HG03139 (cell line): ENCODE data around the gene HOGA1.
"Not testable (repeated sequence)": the region's sequence is repeated elsewhere in the genome, so short reads cannot be mapped to it uniquely, and the experiment has no call there.

Experiments used
- ATAC-seq: cut with Tn5 transposase; IDR thresholded peaks from one replicate; pipeline ENCODE4 v1.9.1; 2021; ENCODE audit not compliant: unreplicated experiment

HOGA1 gene

DNA sequence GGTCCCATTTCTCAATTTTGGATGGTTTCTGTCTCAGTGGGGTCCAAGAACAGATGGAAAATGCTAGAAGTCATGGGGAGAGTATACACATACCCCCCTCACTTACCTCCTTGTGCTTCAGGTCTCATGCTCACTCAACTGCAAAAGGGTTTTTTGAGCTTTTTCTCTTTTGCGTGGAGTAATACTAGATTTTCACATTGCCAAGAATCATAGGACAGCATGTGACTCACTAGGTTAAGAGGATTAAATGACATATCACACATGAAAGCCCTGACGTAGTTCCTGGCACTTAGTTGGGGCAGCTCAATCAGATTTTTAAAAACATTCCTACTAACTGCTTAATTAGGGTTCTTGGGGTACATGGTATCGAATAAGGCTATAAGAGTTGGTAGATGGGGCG is 60.7 kb downstream of the HOGA1 start:
- ATAC-seq = no peak

DNA sequence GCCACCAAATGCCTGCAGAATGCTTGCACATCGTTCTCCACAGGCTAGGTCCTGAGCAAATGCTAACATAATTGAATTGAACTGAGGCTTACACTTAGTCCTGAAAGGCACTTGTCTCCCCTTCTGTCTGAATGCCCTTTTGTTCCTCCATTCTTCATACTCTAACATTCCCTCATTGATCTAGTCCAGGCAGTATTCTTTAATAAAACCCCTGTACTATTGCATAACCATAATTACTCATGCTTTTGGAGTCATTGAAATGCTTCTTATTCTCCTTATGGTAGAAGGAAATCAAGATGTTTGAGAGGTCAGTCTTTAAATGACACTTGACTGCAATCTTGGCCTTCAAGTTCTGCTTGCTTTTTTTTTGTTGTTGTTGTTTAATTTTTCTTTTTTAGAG is 63.4 kb downstream of the HOGA1 start:
- no peak for ATAC-seq

DNA sequence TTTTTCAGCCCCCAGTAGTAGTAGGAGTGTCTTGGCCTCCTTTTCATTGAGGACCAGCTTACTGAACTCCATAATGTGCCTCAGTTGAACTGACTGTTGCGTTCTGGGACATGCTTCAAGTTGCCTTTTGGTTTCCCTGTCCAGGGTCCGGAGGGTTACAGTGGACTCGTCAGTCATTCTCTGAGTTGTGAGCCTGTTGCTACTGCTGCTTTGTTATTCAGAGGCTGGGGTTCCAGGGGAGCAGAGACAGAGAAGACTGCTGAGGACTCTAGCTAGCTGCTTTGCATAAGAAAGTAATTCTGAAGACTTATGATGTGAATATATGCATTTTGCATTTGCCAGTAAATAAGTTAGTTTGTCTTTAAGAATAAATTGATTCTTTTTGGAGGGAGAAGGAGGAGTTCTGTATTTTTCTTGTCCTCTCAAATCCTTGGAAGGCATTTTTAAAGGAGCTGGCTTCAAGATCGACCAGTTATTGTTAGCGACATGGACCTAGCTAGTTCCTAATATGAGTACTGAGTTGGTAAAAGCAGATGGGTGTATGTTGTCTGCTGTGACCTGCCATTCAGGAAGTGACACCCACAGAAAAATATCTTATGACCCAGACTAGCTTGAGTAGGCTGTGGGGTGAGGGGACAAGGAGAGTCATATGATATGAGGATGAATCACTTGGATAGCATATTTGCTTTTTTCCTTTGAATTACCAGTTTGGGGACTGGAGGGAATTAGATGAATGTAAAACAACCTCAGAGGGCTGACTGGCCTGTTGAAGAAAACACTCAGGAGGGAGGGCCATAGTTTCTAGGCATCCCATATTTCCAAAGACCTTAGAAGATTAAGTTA is 64.6 kb downstream of the HOGA1 start:
- peak; percentile 91 for ATAC-seq

DNA sequence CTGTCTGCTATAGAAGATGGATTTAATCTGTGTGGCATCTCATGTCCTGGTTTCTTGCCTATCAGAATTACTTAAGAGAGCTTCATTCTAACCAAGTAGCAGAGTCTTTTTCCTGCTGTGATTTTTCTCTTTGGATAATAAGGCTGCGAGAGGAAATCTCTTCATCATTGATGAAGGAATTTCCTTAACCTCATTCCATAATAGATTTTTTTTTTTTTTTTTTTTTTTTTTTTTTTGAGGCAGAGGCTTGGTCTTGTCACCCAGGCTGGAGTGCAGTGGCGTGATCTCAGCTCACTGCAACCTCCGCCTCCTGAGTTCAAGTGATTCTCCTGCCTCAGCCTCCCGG is 65.2 kb downstream of the HOGA1 start:
- not testable (repeated sequence) for ATAC-seq

DNA sequence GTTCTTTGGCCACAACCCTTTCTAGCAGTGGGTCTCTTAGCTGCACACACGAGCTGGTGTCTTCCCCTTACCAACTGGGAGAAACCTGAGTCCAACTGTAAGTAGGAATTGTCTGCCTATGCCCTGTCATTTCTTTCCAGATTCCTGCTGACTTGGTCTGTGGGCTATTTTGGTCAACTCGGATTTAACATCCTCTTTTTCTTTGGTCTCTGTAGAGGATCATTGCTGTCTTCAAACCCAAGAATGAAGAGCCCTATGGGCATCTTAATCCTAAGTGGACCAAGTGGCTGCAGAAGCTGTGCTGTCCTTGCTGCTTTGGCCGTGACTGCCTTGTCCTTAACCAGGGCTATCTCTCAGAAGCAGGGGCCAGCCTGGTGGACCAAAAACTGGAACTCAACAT is 66.5 kb downstream of the HOGA1 start:
- no peak for ATAC-seq

DNA sequence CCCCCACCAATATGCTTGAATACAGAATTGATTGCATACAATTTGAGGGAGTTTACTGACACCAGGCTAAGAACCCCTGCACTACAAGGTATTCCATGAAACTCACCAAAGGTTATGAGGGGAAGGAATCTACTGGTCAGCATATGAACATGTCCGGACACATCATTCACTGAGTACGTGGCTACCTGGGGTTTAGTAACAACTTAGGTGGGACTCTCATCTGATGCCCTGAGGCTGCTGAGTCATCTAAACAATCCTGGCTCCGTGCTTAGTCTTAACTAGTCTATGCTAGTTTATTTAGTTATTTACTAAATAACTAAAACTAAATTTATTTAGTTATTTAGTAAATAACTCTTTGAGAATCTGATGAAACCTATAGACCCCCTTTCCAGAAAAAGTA is 67.6 kb downstream of the HOGA1 start:
- no peak for ATAC-seq

DNA sequence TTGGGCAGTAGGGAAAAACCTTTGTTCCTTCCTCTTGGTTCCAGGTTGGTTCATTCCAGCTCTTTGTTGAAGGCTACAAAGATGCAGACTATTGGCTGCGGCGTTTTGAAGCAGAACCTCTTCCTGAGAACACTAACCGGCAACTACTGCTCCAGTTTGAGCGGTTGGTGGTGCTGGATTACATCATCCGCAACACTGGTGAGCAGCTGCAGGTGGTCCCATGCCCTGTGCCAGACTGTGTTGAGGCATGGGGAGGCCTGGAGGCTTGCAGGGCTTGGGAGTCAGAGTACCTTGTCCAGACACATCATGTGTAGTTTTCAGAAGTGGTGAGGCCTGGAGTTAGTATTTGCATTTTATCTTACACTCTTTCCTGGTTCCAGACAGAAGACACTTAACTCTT is 72.6 kb downstream of the HOGA1 start:
- no peak for ATAC-seq

DNA sequence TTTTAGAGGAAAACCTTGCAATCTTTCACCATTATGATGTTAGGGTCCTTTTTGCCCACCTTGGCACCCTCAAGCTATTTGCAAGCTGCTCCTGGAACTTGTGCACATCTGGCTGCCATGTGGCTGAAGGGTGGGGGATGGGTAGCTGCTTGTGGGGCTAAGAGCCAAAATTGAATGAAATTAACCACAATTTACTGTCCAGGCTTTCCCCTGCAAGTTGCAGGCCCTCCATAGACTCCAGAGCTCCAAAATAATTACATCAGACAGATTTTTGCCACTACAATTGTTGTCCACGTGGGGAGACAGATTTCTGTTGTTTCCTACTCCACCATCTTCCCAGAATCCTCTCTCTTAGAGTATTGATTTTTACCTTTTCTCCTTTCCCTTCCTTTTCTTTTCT is 75.4 kb downstream of the HOGA1 start:
- ATAC-seq = no peak
